Keratinocyte (primary cell): Measurements from ENCODE around the gene HSFX2.

ENCODE experiments used
- EZH2 ChIP-seq: IDR thresholded peaks from one replicate; pipeline ENCODE4 v1.6.1; 2012; ENCODE audit warnings: inconsistent platforms, mild to moderate bottlenecking, low read length, moderate library complexity
- TF ChIP-seq, protein P1 (sequence below), 3 experiments: IDR thresholded peaks in 1 of 3; conservative IDR thresholded peaks in 1 of 3; optimal IDR thresholded peaks in 1 of 3; 2 replicates in 2 of 3; 3 replicates in 1 of 3; pipeline versions ENCODE3 to v1.5.1; 2011; ENCODE audit warnings: low read length in 3 of 3, mild to moderate bottlenecking in 3 of 3, moderate library complexity in 2 of 3, control low read depth in 1 of 3, inconsistent platforms in 1 of 3; ENCODE audit not compliant: insufficient read depth in 2 of 3; ENCODE audit errors: extremely low read depth in 1 of 3

GRCh38 chrX:149569770-149570169 lies 25.3 kb downstream of the HSFX2 start:
- TF ChIP-seq, protein P1, sequence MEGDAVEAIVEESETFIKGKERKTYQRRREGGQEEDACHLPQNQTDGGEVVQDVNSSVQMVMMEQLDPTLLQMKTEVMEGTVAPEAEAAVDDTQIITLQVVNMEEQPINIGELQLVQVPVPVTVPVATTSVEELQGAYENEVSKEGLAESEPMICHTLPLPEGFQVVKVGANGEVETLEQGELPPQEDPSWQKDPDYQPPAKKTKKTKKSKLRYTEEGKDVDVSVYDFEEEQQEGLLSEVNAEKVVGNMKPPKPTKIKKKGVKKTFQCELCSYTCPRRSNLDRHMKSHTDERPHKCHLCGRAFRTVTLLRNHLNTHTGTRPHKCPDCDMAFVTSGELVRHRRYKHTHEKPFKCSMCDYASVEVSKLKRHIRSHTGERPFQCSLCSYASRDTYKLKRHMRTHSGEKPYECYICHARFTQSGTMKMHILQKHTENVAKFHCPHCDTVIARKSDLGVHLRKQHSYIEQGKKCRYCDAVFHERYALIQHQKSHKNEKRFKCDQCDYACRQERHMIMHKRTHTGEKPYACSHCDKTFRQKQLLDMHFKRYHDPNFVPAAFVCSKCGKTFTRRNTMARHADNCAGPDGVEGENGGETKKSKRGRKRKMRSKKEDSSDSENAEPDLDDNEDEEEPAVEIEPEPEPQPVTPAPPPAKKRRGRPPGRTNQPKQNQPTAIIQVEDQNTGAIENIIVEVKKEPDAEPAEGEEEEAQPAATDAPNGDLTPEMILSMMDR (optimal IDR thresholded peaks at IDR 0.05 in 1 of 3, IDR thresholded peaks at IDR 0.05 in 1 of 3, conservative IDR thresholded peaks at IDR 0.05 in 1 of 3; ENCODE audit: extremely low read depth in 1 of 3, insufficient read depth in 2 of 3, low read length in 3 of 3) = no peak
- no peak for TF ChIP-seq EZH2
